ENCODE results near the gene CEACAM21. TPM values are rescaled to one million over a fixed set of nuclear protein-coding genes. Genes with fewer than 3 reads are reported as not detected.
A peak's percentile ranks its signal among the peaks of the same experiment; 100 is the strongest.

CEACAM21 gene
- total RNA-seq, 1 experiment from 2014 or later, result not detected

DNA sequence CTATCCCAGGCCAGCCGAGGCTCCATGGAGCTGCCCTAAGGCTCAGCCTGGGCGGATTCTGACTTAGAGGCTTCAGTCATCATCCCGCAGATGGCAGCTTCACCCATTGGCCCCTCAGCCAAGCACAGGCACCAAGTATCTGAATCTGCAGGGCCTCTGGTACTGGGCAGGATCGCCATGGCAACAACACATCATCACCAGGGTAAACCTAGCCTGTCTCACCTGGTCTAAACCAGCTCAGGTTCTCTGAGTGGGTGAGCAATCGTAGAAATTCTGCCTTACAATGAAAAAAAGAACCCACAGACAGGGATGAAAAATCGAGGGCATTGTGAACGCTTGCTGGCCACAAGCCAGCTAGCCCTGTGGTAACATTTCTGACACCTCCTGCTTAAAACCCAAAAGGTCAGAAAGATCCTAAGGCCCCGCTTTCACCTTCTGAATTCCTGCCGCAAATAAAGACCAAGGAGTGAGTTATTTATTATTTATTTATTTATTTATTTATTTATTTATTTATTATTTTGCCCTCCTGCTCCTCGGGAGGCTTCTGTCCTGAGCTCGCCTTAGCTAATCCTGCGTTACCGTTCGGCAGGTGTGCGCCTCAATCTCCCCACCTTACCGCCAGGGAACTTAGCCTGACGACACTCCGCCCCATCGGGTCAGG lies 12.0 kb upstream of the CEACAM21 start:
- Mint-ChIP-seq H3K9me3 (ENCODE audit: unreplicated experiment) (no peaks in the 10 kb centered on the region), H3K36me3 (ENCODE audit: insufficient read depth, unreplicated experiment) (no peaks in the 10 kb centered on the region), H3K27me3 (ENCODE audit: insufficient read depth, unreplicated experiment) (peaks cover 90% of the 10 kb centered on the region), H3K4me3 (ENCODE audit: unreplicated experiment) (no peak overlapping the region), H3K4me1 (ENCODE audit: insufficient read depth, unreplicated experiment) (no peaks in the 10 kb centered on the region), H3K27ac (ENCODE audit: low read depth, unreplicated experiment) (no peak overlapping the region)
- ChIA-PET POLR2A (no interaction called here), CTCF (interaction anchor here (0.6 to 18.3 kb wide), 18 partner anchors 9 to 419 kb away, joined by 3 to 315 read pairs (median 4); no protein-coding TSS in a partner anchor)
- BruUV-seq (replicated peaks), result no TSS peak
- intact Hi-C loops (cut with micrococcal nuclease), result loop anchor here (1.0 kb wide), 1 partner anchor 115 kb away; no protein-coding TSS in a partner anchor
- TF ChIP-seq, protein P1, sequence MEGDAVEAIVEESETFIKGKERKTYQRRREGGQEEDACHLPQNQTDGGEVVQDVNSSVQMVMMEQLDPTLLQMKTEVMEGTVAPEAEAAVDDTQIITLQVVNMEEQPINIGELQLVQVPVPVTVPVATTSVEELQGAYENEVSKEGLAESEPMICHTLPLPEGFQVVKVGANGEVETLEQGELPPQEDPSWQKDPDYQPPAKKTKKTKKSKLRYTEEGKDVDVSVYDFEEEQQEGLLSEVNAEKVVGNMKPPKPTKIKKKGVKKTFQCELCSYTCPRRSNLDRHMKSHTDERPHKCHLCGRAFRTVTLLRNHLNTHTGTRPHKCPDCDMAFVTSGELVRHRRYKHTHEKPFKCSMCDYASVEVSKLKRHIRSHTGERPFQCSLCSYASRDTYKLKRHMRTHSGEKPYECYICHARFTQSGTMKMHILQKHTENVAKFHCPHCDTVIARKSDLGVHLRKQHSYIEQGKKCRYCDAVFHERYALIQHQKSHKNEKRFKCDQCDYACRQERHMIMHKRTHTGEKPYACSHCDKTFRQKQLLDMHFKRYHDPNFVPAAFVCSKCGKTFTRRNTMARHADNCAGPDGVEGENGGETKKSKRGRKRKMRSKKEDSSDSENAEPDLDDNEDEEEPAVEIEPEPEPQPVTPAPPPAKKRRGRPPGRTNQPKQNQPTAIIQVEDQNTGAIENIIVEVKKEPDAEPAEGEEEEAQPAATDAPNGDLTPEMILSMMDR (IDR thresholded peaks at IDR 0.05; ENCODE audit: unreplicated experiment), result no peak
- peak; percentile 12 for DNase-seq (ENCODE audit: unreplicated experiment)

DNA sequence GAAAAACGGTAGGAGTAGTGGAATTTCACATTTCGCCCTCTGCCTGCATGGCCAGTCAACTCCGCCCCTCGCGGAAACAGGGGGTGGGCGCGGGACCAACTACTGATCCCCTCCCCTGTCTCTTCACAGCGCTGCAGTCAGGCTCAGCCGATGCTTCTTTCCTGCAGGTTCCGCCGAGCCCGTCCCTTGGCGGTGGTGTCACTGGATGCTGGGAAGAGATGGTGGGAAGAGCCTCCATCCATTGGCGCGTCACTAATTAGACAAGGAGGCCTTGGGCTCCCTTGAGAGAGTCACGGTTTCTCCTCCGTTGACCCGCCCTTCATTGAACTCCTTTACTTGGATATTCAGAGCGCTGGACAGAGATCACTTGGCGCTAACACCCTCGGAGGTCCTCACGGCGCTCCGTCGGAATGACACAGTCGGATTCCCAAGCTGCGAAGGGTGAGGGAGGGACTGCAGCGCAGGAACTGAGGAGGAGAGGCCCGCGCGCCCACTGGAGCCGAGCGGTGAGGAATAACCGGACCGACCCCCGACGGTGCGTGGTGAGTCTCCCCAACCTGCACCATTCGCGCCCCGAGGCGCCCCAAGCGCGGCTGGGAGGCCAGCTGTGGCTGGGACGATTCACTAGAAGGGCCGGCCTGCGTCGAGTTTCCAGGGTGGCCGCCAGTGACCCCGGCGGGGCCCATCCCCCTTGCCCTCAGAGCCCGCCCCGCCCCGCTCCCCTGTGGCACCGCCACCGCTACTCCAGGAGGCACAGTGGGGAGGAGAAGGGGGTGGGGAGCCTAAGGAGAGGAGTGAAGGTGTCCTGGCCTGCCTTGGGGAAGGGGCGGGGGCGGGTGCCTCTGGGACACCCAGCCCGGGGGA lies 11.2 kb upstream of the CEACAM21 start:
- POLR2A ChIA-PET, result no interaction called here
- no peaks in the 10 kb centered on the region for H3K36me3 Mint-ChIP-seq (ENCODE audit: insufficient read depth, unreplicated experiment)
- peaks cover 90% of the 10 kb centered on the region for H3K27me3 Mint-ChIP-seq (ENCODE audit: insufficient read depth, unreplicated experiment)
- CTCF ChIA-PET, result interaction anchor here (0.6 to 18.3 kb wide), 11 partner anchors 8 to 420 kb away, joined by 3 to 315 read pairs (median 5); no protein-coding TSS in a partner anchor
- DNase-seq (ENCODE audit: unreplicated experiment), result no peak
- TF ChIP-seq, protein P1 (IDR thresholded peaks at IDR 0.05; ENCODE audit: unreplicated experiment), result no peak
- no peak overlapping the region for H3K4me3 Mint-ChIP-seq (ENCODE audit: unreplicated experiment)
- no peaks in the 10 kb centered on the region for H3K9me3 Mint-ChIP-seq (ENCODE audit: unreplicated experiment)
- H3K27ac Mint-ChIP-seq (ENCODE audit: low read depth, unreplicated experiment), result no peak overlapping the region
- intact Hi-C loops (cut with micrococcal nuclease), result no loop called here
- no peaks in the 10 kb centered on the region for H3K4me1 Mint-ChIP-seq (ENCODE audit: insufficient read depth, unreplicated experiment)
- BruUV-seq (replicated peaks), result no TSS peak

DNA sequence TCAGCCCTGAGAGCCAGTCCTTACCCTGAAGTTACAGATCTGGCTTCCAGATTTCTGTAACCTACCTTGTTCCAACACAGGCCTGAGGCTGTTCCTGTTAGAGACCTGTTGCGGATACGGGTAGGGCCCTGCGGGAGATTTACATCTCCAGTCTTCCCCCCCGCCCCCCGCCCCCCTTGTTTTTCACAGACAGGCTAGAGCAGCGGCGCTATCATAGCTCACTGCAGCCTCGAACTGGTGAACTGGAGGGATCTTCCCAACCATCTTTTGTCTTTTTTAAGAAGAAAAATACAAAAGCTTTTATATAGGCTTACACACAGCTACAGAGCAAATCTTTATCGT lies 10.6 kb upstream of the CEACAM21 start:
- CTCF ChIA-PET, result interaction anchor here (18.3 kb wide), 1 partner anchor 114 kb away, joined by 315 read pairs; no protein-coding TSS in a partner anchor
- Mint-ChIP-seq H3K9me3 (ENCODE audit: unreplicated experiment) (no peaks in the 10 kb centered on the region), H3K36me3 (ENCODE audit: insufficient read depth, unreplicated experiment) (no peaks in the 10 kb centered on the region), H3K4me3 (ENCODE audit: unreplicated experiment) (no peak overlapping the region), H3K4me1 (ENCODE audit: insufficient read depth, unreplicated experiment) (no peaks in the 10 kb centered on the region), H3K27me3 (ENCODE audit: insufficient read depth, unreplicated experiment) (peaks cover 90% of the 10 kb centered on the region), H3K27ac (ENCODE audit: low read depth, unreplicated experiment) (no peak overlapping the region)
- BruUV-seq (replicated peaks), result no TSS peak
- intact Hi-C loops (cut with micrococcal nuclease), result no loop called here
- DNase-seq (ENCODE audit: unreplicated experiment), result no peak
- POLR2A ChIA-PET, result no interaction called here
- TF ChIP-seq, protein P1 (IDR thresholded peaks at IDR 0.05; ENCODE audit: unreplicated experiment), result no peak

DNA sequence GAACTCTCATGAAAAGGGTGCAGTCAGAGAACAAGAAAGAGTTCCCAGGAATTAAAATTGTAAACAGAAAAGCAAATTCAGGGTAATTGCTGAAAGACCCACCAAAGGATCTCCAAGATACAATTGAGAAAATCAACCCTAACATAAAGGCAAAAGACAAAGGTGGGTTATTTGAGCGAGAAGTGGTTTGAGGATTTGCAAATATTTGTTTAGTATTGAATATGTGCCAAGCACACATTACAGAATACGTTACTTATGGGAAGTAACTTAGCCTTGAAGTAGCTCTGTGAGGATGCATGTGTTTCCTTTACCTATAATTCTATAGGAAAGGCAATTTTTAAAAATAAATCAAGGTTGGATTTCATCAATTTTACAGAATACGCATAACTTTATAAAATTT lies 10.0 kb upstream of the CEACAM21 start:
- Mint-ChIP-seq H3K27me3 (ENCODE audit: insufficient read depth, unreplicated experiment) (peaks cover 90% of the 10 kb centered on the region), H3K4me3 (ENCODE audit: unreplicated experiment) (no peak overlapping the region), H3K36me3 (ENCODE audit: insufficient read depth, unreplicated experiment) (no peaks in the 10 kb centered on the region), H3K9me3 (ENCODE audit: unreplicated experiment) (no peaks in the 10 kb centered on the region), H3K27ac (ENCODE audit: low read depth, unreplicated experiment) (no peak overlapping the region), H3K4me1 (ENCODE audit: insufficient read depth, unreplicated experiment) (no peaks in the 10 kb centered on the region)
- TF ChIP-seq, protein P1 (IDR thresholded peaks at IDR 0.05; ENCODE audit: unreplicated experiment), result no peak
- no peak for DNase-seq (ENCODE audit: unreplicated experiment)
- BruUV-seq (replicated peaks), result no TSS peak
- intact Hi-C loops (cut with micrococcal nuclease), result no loop called here
- ChIA-PET CTCF (interaction anchor here (1.0 to 18.3 kb wide), 2 partner anchors 34 to 114 kb away, joined by 3 to 315 read pairs; no protein-coding TSS in a partner anchor), POLR2A (no interaction called here)
